GM06990 (cell line): Measurements from ENCODE around the gene INSL3.

Source experiments
- DNase-seq: peaks from one replicate; pipeline ENCODE4 v3.0.0-alpha.2; 2011; ENCODE audit not compliant: insufficient read length; ENCODE audit errors: extremely low read depth
- H3K27me3 ChIP-seq: replicated peaks from 2 replicates; pipeline ENCODE4 v1.6.0; 2011; ENCODE audit warnings: low read length; ENCODE audit not compliant: control insufficient read depth, insufficient read depth
- H3K36me3 ChIP-seq: 2 replicates; pipeline ENCODE4 v1.5.1; 2011; ENCODE audit warnings: low read length; ENCODE audit not compliant: control insufficient read depth, insufficient read depth
- H3K4me3 ChIP-seq: replicated peaks from 2 replicates; pipeline ENCODE4 v1.5.1; 2011; ENCODE audit warnings: low read depth, mild to moderate bottlenecking, control low read depth, low read length
- TF ChIP-seq, protein P1 (sequence below): IDR thresholded peaks from 2 replicates; pipeline ENCODE4 v1.5.1; 2011; ENCODE audit warnings: low read length, control low read depth, mild to moderate bottlenecking, inconsistent platforms; ENCODE audit not compliant: insufficient read depth, poor library complexity, severe bottlenecking

INSL3 gene

GRCh38 chr19:17772172-17772571 is 49.1 kb downstream of the INSL3 start:
- Histone ChIP-seq H3K4me3 (no peak overlapping the region), H3K36me3 (peaks cover 22% of the 10 kb centered on the region), H3K27me3 (no peaks in the 10 kb centered on the region)
- TF ChIP-seq, protein P1, sequence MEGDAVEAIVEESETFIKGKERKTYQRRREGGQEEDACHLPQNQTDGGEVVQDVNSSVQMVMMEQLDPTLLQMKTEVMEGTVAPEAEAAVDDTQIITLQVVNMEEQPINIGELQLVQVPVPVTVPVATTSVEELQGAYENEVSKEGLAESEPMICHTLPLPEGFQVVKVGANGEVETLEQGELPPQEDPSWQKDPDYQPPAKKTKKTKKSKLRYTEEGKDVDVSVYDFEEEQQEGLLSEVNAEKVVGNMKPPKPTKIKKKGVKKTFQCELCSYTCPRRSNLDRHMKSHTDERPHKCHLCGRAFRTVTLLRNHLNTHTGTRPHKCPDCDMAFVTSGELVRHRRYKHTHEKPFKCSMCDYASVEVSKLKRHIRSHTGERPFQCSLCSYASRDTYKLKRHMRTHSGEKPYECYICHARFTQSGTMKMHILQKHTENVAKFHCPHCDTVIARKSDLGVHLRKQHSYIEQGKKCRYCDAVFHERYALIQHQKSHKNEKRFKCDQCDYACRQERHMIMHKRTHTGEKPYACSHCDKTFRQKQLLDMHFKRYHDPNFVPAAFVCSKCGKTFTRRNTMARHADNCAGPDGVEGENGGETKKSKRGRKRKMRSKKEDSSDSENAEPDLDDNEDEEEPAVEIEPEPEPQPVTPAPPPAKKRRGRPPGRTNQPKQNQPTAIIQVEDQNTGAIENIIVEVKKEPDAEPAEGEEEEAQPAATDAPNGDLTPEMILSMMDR, result no peak
- no peak for DNase-seq

DNA sequence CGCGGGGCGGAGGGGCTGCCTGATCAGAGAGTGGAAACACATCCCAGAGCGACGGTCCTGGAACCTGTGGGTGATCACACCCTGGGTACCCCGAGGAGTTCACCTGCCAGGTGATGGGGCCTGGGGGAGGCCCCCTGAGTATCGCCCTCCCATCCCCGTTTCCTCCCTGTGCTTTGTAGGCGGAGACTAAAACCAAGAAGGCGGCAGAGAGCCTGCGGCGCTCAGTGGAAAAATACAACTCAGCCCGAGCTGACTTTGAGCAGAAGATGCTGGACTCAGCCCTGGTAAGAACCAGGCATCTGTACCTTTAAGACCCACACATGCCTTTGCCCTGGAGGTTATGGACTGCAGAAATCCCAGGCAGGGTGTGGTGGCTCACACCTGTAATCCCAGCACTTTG is 50.7 kb downstream of the INSL3 start:
- Histone ChIP-seq H3K4me3 (no peak overlapping the region), H3K36me3 (peaks cover 22% of the 10 kb centered on the region), H3K27me3 (no peaks in the 10 kb centered on the region)
- TF ChIP-seq, protein P1, result no peak
- no peak for DNase-seq

DNA sequence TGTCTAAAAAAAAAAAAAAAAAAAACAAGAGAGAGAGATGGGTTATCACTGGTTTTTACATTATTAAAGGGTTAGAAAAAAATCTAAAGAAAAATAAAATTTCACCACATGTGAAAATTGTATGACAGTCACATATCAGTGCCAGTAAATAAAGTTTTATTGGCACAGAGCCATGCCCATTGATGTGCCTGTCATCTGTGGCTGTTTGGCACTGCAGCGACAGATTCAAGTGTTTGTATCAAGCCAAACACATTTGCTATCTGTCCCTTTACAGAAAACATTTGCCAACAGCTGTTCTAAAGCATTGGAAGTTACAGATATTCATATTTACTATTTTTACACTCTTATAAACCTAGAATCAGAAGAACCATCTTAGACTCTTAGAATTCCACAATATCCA is 53.8 kb downstream of the INSL3 start:
- TF ChIP-seq, protein P1, result no peak
- Histone ChIP-seq H3K27me3 (no peaks in the 10 kb centered on the region), H3K4me3 (no peak overlapping the region), H3K36me3 (peaks cover 15% of the 10 kb centered on the region)
- DNase-seq, result no peak

DNA sequence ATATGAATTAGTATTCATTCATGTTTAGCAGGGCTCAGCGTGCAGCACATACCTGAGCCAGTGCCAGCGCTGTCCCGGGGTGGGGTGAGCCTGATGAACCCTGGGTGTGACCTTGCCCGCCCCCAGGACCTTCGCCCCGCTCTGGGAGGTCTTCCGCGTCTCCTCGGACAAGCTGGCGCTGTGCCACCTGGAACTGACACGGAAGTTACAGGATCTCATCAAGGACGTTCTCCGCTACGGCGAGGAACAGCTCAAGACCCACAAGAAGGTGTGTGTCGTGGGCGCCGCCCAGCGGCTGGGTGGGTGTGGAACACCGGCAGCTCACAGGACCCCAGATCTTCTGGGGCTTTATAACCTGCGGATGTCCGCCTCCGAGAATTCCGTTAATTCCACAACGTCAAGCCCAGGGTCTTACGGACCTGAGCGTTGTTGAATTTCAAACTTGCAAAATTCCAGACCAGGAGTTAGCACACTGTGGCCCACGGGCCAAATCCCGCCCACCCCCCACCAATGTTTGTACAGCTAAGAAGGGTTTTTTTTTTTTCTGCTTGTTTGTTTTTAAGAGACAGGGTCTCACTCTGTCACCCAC is 54.7 kb downstream of the INSL3 start:
- Histone ChIP-seq H3K4me3 (no peak overlapping the region), H3K27me3 (no peaks in the 10 kb centered on the region), H3K36me3 (peaks cover 8% of the 10 kb centered on the region)
- peak; percentile 63 for DNase-seq
- TF ChIP-seq, protein P1, result peak; percentile 94
